Fibroblast of lung (primary cell): ENCODE data around the gene GTF2F2.

ENCODE experiments used
- EZH2 ChIP-seq: IDR thresholded peaks from 2 replicates; pipeline ENCODE4 v1.5.1; 2012; ENCODE audit warnings: low read length, control low read depth, mild to moderate bottlenecking; ENCODE audit errors: missing control alignments
- TF ChIP-seq, protein P1 (sequence below), 2 donors: IDR thresholded peaks in 1 of 2; conservative IDR thresholded peaks in 1 of 2; 1 replicate in 1 of 2; 2 replicates in 1 of 2; pipeline ENCODE4 v1.5.1; 2011 to 2012; ENCODE audit warnings: low read length in 2 of 2, control low read depth in 1 of 2, inconsistent platforms in 1 of 2, low read depth in 1 of 2, mild to moderate bottlenecking in 1 of 2

DNA sequence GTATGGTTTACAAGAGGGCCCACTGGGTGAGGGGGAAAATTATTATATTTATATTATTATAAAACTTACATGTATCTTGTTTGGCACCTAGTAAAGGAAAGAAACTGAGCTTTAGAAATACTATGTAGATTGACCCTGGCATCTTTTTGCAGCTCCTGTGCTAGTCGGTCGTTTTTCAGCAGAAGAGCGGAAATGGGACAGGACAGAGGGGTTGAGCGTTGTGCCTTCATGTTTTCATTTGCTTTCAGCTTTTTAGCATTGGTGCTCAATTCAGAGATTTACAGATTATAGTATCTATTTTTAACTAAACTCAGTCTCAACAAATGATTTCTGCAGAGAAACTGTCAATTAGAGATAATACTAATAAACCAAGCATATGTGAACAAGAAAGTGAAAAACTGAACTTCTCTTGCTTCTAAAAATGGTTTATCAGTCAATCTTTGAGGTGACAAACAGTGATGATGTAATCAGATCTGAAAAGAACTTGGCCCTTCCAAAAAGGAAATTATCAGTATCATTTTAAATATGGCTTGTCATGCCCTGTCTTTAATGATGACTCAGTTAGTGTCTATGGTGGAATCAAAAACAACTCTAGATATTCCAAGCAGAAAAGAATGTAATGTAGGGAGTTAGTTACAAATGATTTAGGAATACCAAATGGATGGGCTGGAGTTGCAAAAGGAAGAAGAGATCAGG lies 137.5 kb downstream of the GTF2F2 start:
- TF ChIP-seq EZH2, result no peak
- TF ChIP-seq, protein P1, sequence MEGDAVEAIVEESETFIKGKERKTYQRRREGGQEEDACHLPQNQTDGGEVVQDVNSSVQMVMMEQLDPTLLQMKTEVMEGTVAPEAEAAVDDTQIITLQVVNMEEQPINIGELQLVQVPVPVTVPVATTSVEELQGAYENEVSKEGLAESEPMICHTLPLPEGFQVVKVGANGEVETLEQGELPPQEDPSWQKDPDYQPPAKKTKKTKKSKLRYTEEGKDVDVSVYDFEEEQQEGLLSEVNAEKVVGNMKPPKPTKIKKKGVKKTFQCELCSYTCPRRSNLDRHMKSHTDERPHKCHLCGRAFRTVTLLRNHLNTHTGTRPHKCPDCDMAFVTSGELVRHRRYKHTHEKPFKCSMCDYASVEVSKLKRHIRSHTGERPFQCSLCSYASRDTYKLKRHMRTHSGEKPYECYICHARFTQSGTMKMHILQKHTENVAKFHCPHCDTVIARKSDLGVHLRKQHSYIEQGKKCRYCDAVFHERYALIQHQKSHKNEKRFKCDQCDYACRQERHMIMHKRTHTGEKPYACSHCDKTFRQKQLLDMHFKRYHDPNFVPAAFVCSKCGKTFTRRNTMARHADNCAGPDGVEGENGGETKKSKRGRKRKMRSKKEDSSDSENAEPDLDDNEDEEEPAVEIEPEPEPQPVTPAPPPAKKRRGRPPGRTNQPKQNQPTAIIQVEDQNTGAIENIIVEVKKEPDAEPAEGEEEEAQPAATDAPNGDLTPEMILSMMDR (conservative IDR thresholded peaks at IDR 0.05 in 1 of 2, IDR thresholded peaks at IDR 0.05 in 1 of 2; ENCODE audit: low read depth in 1 of 2, low read length in 2 of 2), result no peak
